ENCODE measurements around the gene PCDHA6.

PCDHA6 gene

GRCh38 chr5:140855772-140856674 is 28.3 kb downstream of the PCDHA6 start, which contains the start of gene PCDHA10:
Gene PCDHA10, plus strand, starts transcription at chr5:140855897. Its CDS starts 152 bp downstream, at chr5:140856049.
- peaks cover 85% of the 10 kb centered on the region for H3K36me3 Mint-ChIP-seq (ENCODE audit: low read depth)
- no peaks in the 10 kb centered on the region for H3K4me1 Mint-ChIP-seq
- H3K27me3 Mint-ChIP-seq (ENCODE audit: low read depth): no peaks in the 10 kb centered on the region
- peaks cover 61% of the 10 kb centered on the region for H3K9me3 Mint-ChIP-seq
- peak within 1 kb of the TSS; percentile 80 to 86 (median 82) for H3K4me3 Mint-ChIP-seq
- peak in 2 of 3 experiments; percentile 15 to 35 for TF ChIP-seq CTCF (IDR thresholded peaks at IDR 0.05; ENCODE audit: unreplicated experiment in 3 of 3)
- H3K27ac Mint-ChIP-seq: peak within 1 kb of the TSS; percentile 58 to 94 (median 63)

GRCh38 chr5:140857177-140857986 is 29.6 kb downstream of the PCDHA6 start:
- TF ChIP-seq CTCF (IDR thresholded peaks at IDR 0.05; ENCODE audit: unreplicated experiment in 3 of 3): no peak
- peaks cover 70% of the 10 kb centered on the region for H3K9me3 Mint-ChIP-seq

GRCh38 chr5:140857987-140858240 is 30.2 kb downstream of the PCDHA6 start:
- Mint-ChIP-seq H3K4me3 (no peak overlapping the region), H3K27me3 (ENCODE audit: low read depth) (no peaks in the 10 kb centered on the region), H3K9me3 (peaks cover 72% of the 10 kb centered on the region), H3K36me3 (ENCODE audit: low read depth) (peaks cover 89% of the 10 kb centered on the region), H3K27ac (no peak overlapping the region), H3K4me1 (no peaks in the 10 kb centered on the region)
- TF ChIP-seq CTCF (IDR thresholded peaks at IDR 0.05; ENCODE audit: unreplicated experiment in 3 of 3): no peak

More at GRCh38 chr5:140857177-140857986, 29.6 kb downstream of the PCDHA6 start:
- H3K27me3 Mint-ChIP-seq (ENCODE audit: low read depth): no peaks in the 10 kb centered on the region
- H3K27ac Mint-ChIP-seq: no peak overlapping the region
- peaks cover 89% of the 10 kb centered on the region for H3K36me3 Mint-ChIP-seq (ENCODE audit: low read depth)
- no peaks in the 10 kb centered on the region for H3K4me1 Mint-ChIP-seq
- no peak overlapping the region for H3K4me3 Mint-ChIP-seq

- no peaks in the 10 kb centered on the region for H3K4me1 Mint-ChIP-seq
- H3K27ac Mint-ChIP-seq: no peak overlapping the region
- H3K27me3 Mint-ChIP-seq (ENCODE audit: low read depth): no peaks in the 10 kb centered on the region
- peaks cover 57% of the 10 kb centered on the region for H3K9me3 Mint-ChIP-seq
- TF ChIP-seq CTCF (IDR thresholded peaks at IDR 0.05; ENCODE audit: unreplicated experiment in 3 of 3): no peak
- no peak overlapping the region for H3K4me3 Mint-ChIP-seq
- H3K36me3 Mint-ChIP-seq (ENCODE audit: low read depth): peaks cover 83% of the 10 kb centered on the region
Measured at GRCh38 chr5:140862441-140863295, 34.9 kb downstream of the PCDHA6 start.

- no peaks in the 10 kb centered on the region for H3K27me3 Mint-ChIP-seq (ENCODE audit: low read depth)
- peak within 1 kb of the TSS; percentile 85 to 92 (median 91) for H3K4me3 Mint-ChIP-seq
- peaks cover 74% of the 10 kb centered on the region for H3K36me3 Mint-ChIP-seq (ENCODE audit: low read depth)
- peak within 1 kb of the TSS in 2 of 3 experiments; percentile 75 to 83 for H3K27ac Mint-ChIP-seq
- peak; percentile 43 to 48 (median 45) for TF ChIP-seq CTCF (IDR thresholded peaks at IDR 0.05; ENCODE audit: unreplicated experiment in 3 of 3)
- H3K4me1 Mint-ChIP-seq: no peaks in the 10 kb centered on the region
- peaks cover 32% of the 10 kb centered on the region for H3K9me3 Mint-ChIP-seq
Measured at GRCh38 chr5:140868721-140869554, 41.2 kb downstream of the PCDHA6 start, which contains the start of gene PCDHA11. Gene PCDHA11, plus strand, starts transcription at chr5:140868957. Its CDS starts 147 bp downstream, at chr5:140869104.

All from nephron (organoid).